Measurements from ENCODE around the gene ADGRG4.
"Not testable (repeated sequence)": the region's sequence is repeated elsewhere in the genome, so short reads cannot be mapped to it uniquely, and the experiment has no call there.

ADGRG4 gene

DNA sequence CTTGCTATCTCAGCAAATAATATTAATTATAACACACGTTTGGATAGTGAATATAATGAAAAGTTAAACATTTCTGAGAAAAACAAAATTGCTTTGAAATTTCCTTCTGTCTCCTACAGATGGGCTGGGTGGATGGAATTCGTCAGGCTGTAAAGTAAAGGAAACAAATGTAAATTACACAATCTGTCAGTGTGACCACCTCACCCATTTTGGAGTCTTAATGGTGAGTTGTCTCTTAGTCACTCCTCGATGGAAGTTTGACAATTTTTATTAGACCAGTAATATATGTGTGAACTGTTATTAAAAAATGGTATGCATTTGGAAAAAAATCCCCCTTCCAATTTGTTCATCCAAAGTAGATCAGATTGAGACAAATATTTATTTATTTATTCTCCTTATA is 94.5 kb downstream of the ADGRG4 start:
- DNase-seq, result no peak

DNA sequence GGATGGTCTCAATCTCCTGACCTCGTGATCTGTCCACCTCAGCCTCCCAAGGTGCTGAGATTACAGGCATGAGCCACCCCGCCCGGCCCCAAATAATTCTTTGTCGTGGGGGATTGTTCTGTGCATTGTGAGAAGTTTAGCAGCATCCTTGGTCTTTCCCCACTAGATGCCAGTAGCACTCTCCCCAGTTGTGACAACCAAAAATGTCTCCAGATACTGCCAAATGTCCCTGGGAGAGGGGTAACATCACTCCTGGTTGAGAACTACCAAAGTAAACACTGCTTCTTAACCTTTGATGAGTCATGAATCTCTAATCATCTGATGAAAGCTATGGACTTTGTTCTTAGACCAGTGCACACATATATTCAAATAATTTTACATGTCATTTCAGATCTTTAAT is 96.2 kb downstream of the ADGRG4 start:
- no peak for DNase-seq

DNA sequence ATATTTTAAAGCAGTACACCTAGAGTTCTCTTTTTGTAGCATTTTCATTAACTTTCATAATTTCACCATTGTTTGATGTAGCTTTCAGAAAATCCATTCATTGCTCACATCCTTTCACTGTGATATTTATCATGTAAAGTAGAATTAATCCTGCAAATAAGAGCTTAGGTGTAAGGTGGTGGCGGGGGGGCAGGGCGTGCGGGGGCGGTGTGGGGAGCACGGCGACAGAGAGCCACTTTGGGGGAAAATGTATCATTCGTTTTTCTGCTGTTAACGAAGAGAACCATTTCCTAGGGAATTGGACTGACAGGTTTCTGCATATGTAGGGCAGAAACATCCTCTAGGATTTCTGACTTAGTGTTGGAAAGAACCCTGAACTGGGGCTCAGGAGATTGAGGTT is 104.4 kb downstream of the ADGRG4 start:
- DNase-seq, result no peak

DNA sequence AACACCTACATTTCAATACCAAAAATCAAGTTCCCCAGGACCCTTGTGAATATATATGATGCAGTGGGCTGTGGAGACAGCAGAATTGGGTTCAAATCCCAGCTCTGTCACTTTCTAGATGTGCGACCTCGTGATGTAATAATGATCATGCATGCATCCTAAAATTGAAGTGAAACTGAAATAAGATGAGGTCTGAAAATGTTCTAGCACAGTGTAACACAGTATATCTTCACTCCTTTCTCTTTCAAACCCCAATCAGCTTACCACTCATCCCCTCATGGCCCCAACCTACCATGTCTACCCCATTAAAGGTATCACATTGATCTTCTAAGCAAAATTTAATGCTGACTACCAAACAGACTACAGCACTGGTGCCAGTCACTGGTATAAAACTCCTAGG is 117.0 kb downstream of the ADGRG4 start:
- no peak for DNase-seq

DNA sequence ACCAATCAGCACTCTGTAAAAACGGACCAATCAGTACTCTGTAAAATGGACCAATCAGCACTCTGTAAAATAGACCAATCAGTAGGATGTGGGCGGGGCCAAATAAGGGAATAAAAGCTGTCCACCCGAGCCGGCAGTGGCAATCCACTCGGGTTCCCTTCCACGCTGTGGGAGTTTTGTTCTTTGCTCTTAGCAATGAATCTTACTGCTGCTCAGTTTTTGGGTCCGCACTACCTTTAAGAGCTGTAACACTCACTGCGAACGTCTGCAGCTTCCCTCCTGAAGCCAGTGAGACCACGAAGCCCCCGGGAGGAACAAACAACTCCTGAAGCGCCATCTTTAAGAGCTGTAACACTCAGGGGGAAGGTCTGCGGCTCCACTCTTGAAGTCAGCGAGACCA is 120.6 kb downstream of the ADGRG4 start:
- no peak for DNase-seq

DNA sequence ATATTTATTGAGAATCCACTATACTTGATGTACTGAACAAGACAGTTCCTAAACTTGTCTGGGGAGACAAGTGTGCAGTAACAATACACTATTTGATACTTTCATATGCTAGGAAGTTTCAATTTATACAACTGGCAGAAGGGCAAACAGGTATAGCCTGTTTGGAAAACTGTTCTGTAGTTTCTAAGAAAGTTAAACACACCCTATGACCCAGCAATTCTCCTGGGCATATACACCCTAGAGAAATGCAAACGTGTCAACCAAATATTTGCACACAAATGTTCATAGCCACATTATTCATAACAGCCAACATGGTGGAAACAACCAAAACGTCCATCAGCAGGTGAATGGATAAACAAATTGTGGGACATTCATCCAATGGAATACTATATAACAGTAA is 123.0 kb downstream of the ADGRG4 start:
- DNase-seq, result no peak

DNA sequence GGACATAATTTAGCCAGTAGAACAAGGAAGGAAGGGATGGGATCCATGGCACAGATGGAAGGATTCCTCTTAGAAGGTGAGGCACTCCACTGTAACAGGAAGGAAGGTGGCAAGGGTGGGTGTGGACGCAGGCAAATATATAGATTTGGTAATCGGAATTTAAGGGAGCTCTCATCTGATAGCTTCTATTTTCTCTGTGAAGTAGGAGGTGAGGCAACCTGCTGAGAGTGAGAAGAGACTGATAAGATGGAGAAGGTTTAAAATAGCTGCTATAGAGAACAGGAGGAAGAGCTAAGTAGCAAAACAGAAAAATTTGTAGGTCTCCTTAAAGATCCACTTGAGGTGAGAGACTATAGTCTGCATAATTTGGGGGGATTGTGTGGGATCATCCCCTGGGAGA is 125.2 kb downstream of the ADGRG4 start:
- no peak for DNase-seq

DNA sequence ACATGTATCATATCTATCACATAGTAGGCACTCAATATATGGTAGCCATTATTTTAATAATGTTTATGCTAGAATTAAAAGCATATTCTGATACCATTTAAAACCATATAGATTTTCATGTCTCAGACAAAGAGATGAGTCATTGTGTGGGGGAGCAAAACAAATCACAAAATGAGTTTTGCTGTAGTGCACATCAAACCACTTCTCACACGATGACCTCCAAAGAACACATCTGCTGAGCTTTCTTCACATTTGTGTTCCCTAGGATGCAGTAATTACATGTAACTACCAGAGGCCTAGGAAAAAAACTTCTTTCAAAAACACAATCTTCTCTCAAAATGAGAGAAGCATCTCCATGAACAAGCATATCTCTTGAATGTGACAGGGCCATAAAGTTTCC is 130.9 kb downstream of the ADGRG4 start:
- DNase-seq, result no peak

DNA sequence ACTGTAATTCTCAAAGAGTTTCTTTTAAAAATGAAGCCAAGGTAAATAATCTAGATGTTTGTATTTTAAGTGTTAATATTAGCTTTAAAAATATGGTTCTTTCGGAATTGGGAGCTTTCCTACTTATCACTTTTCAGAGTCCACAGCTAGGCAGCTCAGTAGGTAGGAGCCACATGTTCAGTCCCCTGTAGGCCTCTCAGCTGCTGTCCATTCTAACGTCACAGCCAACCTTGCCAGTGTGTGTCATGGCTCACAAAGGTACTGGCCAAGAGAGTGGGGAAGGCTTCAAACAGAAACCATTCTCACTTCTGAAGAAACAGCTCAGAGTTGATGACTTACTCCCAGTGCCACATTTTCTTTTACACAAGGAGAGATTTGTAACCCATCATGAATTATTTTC is 137.0 kb downstream of the ADGRG4 start:
- DNase-seq, result no peak

DNA sequence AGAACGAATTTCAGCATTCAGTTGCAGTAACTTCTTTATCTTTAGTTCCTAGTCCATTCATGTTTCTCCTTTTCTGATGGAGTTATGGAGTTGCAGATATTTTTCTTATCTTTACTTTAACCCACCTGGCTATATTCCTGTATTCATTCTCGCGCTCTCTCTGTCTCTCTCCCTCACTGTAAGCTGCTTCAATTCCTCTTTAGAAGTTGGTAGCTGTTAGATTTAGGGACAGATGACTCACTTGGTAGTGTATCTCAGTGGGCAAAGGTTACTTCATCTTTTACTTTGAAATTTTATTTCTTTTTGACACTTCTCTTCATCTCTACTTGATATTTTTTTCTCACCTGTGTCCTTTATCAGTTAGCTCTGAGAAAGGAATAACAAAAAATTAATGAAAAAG is 137.4 kb downstream of the ADGRG4 start:
- DNase-seq, result no peak

DNA sequence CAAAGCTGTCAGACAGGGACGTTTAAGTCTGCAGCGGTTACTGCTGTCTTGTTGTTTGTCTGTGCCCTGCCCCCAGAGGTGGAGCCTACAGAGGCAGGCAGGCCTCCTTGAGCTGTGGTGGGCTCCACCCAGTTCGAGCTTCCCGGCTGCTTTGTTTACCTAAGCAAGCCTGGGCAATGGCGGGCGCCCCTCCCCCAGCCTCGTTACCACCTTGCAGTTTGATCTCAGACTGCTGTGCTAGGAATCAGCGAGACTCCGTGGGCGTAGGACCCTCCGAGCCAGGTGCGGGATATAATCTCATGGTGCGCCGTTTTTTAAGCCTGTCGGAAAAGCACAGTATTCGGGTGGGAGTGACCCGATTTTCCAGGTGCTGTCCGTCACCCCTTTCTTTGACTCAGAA is 144.9 kb downstream of the ADGRG4 start:
- not testable (repeated sequence) for DNase-seq

DNA sequence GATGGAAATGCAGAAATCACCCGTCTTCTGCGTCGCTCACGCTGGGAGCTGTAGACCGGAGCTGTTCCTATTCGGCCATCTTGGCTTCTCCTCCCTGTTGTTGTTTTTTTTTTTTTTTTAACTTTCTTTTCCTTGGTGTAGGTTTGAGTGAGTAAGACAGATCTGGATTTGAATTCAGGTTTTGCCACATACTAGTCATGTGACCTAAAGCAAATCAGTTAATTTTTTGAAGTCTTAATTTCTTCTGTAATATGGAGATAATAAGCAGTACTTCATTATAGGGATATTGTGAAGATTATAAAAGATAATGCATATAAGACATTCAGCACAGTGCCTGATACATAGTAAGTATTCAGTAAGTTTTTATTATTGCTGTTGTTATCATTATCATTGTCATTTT is 145.4 kb downstream of the ADGRG4 start:
- no peak for DNase-seq

DNA sequence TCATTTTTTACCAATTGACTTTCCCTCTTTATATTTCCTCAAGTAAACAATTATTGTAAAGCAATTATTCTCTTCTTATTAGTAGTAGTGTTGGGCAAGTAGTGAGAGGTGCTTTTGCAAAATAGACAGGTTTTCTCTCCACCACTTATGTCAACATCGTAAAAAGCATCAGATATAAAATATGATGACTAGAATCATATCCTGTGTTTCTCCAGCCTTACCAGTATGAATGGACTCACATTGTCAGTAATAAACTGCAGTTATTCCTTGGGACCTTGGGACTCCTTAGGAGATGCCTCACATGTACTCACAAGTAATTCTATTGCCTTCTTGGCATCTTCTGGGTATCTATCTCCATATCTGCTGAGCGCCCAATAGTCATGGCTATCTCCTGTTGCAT is 146.5 kb downstream of the ADGRG4 start:
- no peak for DNase-seq

DNA sequence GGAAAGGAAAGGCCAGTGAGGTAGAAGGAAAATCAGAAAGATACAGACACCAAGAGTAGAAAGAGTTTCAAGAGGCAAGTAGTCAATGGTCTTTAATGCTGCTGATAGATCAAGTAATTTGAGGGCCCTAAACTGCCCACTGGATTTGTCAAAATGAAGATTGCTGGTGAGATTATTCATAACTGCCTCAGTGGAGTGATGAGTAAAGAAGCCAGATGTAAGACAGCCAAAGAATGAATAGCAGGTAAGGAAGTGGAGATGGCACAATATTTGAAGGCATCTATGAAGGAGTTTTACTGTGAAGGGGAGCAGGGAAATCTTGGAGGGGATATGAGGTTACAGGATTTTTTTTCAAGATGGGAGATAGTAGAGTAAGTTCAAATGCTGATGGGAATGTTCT is 147.2 kb downstream of the ADGRG4 start:
- no peak for DNase-seq

DNA sequence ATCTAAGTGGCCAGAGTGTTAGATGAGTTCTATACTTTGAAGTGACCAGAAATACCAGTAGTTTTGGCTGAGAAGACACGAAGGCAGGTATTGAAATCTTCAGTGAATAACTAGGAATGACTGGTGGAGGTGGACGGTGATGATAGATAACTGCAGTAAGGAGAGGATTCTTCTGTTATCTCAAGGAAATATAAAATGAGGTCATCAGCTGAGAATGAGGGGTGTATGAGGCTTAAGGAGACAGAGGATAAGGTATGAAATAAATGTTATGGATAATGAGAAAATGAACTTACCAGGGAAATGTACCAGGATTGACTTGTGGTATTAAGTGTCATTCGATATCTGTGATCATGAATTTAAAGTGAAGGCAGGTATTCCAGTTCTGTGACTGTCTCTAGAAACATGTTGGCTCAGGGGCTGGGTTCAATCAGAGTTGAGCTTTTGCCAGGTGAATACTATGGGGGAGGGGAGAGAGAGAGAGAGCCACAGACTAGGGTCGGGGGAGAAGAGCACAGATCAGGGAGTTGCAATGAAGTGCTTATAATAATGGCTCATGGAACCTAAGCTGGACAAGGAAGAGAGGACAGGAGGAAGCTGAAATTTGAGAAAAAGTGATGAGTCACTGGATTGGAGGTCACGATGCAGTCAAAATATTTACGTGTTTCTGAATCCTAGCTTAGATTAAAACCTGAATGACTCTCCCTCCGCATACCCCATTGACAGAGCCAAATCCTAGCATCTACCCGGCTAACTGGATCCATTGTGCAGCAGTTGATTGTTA is 149.5 kb downstream of the ADGRG4 start:
- no peak for DNase-seq

DNA sequence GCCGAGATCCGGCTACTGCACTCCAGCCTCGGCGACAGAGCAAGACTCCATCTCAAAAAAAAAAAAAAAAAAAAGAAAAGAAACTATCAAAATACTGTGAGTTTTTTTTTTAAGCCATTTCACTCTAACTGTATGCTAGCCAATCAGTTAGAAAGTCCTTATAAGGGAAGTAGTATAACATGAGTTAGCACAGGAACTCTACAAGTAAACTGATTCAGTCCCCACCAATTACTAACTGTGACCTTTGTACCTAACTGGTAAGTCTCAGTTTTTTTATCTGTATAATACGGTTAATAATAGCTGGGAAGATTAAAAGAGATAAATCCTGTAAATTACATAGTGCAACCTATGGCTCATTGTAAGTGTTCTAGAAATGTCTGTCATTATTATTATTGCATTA is 151.9 kb downstream of the ADGRG4 start:
- DNase-seq, result no peak

DNA sequence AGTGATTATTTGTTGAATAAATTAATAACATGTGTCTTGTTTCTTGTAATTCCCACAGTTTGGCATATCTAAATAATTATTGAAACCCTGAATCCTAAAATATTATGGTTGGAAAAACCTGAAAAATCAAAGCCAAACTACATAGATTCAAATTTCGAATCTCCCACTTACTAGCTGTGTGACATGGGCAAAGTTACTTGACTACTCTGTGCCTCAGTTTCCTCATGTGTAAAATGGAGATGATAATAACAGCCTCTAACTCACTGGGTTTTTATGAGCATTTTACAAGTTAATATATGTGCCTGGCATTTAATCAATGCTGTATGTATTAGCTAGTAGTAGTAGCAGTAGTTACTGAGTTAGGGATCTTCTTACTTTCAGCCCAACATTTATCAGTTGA is 152.4 kb downstream of the ADGRG4 start:
- no peak for DNase-seq

DNA sequence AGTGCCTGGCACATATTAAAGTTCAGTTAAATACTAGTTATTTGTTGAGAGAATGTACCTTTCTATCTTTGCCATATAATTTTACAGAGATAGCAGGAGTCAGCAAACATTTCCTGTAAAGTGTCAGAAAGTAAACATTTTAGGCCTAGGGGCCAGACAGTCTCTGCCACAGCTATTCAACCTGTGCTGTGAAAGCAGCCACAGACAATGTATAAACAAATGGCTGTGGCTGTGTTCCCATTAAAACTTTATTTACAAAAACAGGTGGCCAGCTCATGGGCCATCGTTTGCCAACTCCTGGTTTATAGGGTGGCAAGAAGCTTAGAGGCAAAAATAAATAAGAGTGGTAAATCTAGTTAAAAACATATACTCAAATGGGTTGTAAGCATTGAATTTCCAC is 153.0 kb downstream of the ADGRG4 start:
- DNase-seq, result peak; percentile 68

DNA sequence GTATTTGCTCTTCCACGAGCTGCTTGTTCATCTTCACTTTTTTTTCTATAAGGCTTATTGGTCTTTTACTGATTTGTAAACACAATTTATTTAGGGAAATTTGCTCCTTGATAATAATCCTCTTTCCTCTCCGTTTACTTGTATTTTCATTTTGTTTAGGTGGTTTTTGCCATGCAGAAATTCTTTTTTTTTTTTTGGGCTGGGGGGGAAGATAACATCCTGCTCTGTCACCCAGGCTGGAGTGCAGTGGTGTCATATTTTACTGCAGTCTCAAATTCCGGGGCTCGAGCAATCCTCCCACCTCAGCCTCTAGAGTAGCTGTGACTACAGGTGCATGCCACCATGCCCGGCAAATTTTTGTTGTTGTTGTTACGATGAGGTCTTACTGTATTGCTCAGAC is 155.4 kb downstream of the ADGRG4 start:
- no peak for DNase-seq

DNA sequence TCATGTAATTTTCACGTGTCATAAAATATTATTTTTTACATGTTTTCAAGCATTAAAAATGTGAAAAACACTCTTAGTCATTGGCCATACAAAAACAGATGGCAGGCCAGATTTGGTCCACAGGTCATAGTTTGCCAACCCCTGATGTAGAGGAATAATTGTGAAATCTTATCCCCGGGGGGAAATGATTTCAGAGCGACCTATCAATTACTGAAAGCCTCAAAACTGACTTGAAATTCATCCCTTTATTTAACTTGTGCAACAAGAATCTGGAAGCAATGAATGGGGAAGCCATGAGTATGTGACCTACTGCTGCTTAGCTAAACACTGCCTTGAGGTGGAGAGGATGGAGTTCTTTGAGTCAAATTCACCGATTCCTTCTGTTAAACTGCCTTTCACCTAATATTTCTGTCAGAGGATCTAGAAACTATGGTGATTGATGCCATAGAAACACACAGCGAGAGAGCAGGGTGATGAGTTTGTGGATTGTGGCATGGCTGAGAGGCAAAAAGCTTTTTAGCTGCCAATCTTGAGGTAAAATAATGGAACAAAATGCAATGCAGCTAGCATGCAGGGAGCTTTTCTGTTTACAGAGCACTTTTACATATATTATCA is 156.6 kb downstream of the ADGRG4 start:
- no peak for DNase-seq

DNA sequence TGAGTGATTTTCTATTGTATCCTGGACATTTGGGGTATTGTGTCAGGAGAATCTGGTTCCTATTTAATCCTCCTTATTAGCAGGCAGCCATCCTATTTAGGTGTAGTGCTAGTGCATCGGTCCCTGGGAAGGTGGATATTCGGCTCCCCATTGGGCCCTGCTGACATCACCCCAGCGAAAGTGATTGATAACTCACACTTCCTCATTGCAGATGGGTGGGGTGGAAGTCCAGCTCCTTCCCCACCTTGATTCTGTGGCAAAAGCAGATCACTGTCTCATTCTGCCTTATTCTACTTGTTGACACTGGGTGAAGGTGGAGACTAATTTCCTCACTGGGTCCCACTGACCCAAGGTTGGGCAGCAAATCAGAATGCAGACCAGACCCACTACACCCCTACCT is 163.8 kb downstream of the ADGRG4 start:
- DNase-seq, result no peak

Data from DMS153 (cell line).